HG02763 (cell line): Measurements from ENCODE around the gene RXFP2.

Experiments
- ATAC-seq: cut with Tn5 transposase; IDR thresholded peaks from one replicate; pipeline ENCODE4 v1.9.1; 2021; ENCODE audit warnings: mild to moderate bottlenecking, moderate library complexity; ENCODE audit not compliant: unreplicated experiment

Gene RXFP2

GRCh38 chr13:31767175-31767900 lies 28.0 kb downstream of the RXFP2 start:
- ATAC-seq: no peak

GRCh38 chr13:31768351-31768750 lies 29.0 kb downstream of the RXFP2 start:
- no peak for ATAC-seq

GRCh38 chr13:31769575-31769974 lies 30.2 kb downstream of the RXFP2 start:
- no peak for ATAC-seq

GRCh38 chr13:31772231-31772630 lies 32.9 kb downstream of the RXFP2 start:
- ATAC-seq: no peak

GRCh38 chr13:31773538-31773937 lies 34.2 kb downstream of the RXFP2 start:
- ATAC-seq: no peak

GRCh38 chr13:31774186-31774750 lies 34.9 kb downstream of the RXFP2 start:
- no peak for ATAC-seq

- ATAC-seq: no peak
These were observed 35.8 kb downstream of the RXFP2 start for GRCh38 chr13:31775148-31775547.

- ATAC-seq: no peak
These were observed 36.4 kb downstream of the RXFP2 start for GRCh38 chr13:31775686-31776085.

- ATAC-seq: no peak
These were observed 41.7 kb downstream of the RXFP2 start for GRCh38 chr13:31781064-31781463.

- no peak for ATAC-seq
These were observed 46.7 kb downstream of the RXFP2 start for GRCh38 chr13:31786011-31786410.

- ATAC-seq: no peak
These were observed 51.7 kb downstream of the RXFP2 start for GRCh38 chr13:31790992-31791391.

- ATAC-seq: no peak
These were observed 53.9 kb downstream of the RXFP2 start for GRCh38 chr13:31793246-31793645.

GRCh38 chr13:31794452-31794851 lies 55.1 kb downstream of the RXFP2 start:
- ATAC-seq: no peak

GRCh38 chr13:31797154-31797775 lies 57.9 kb downstream of the RXFP2 start:
- no peak for ATAC-seq

GRCh38 chr13:31798189-31798588 lies 58.9 kb downstream of the RXFP2 start:
- no peak for ATAC-seq

- ATAC-seq: no peak
These were observed 61.8 kb downstream of the RXFP2 start for GRCh38 chr13:31801088-31801487.

GRCh38 chr13:31803311-31803710 lies 64.0 kb downstream of the RXFP2 start:
- ATAC-seq: no peak

- ATAC-seq: no peak
These were observed 66.5 kb downstream of the RXFP2 start for GRCh38 chr13:31805841-31806240.

GRCh38 chr13:31807090-31807541 lies 67.8 kb downstream of the RXFP2 start:
- no peak for ATAC-seq

GRCh38 chr13:31814536-31814935 lies 75.2 kb downstream of the RXFP2 start:
- ATAC-seq: no peak

- ATAC-seq: no peak
These were observed 76.2 kb downstream of the RXFP2 start for GRCh38 chr13:31815361-31816144.
